Activated CD8-positive, alpha-beta T cell treated with anti-CD3 and anti-CD28 coated beads for 36 hours (primary cell): ENCODE measurements around the gene FAM83F. TPM values are rescaled to one million over a fixed set of nuclear protein-coding genes. Genes with fewer than 3 reads are reported as not detected.

Experiments
- ATAC-seq: fragments of 200-7000 bp; cut with Tn5 transposase; one replicate; pipeline ENCODE4 v1.10.0; 2021; ENCODE audit warnings: mild to moderate bottlenecking, moderate library complexity
- CTCF ChIA-PET: fragments of 350-600 bp; sonication (Branson Sonifier 250); formaldehyde crosslinking; loops from one replicate; lab custom pipeline; 2021; ENCODE audit warnings: antibody characterized with exemption; lab: Charles Lee
- POLR2A ChIA-PET: fragments of 350-600 bp; sonication (Branson Sonifier 250); formaldehyde crosslinking; loops from one replicate; lab custom pipeline; 2021; ENCODE audit warnings: antibody characterized with exemption; lab: Charles Lee
- DNase-seq: peaks from one replicate; pipeline ENCODE4 v3.0.0-alpha.2; 2020
- H3K27ac Mint-ChIP-seq: one replicate; pipeline ENCODE4 v1.8.0; 2021; ENCODE audit warnings: mild to moderate bottlenecking, mixed read lengths
- H3K27me3 Mint-ChIP-seq: one replicate; pipeline ENCODE4 v1.8.0; 2021; ENCODE audit warnings: mixed read lengths
- H3K36me3 Mint-ChIP-seq: one replicate; pipeline ENCODE4 v1.8.0; 2021; ENCODE audit warnings: low read depth, mixed read lengths
- H3K4me1 Mint-ChIP-seq: one replicate; pipeline ENCODE4 v1.8.0; 2021; ENCODE audit warnings: low read depth, mixed read lengths
- H3K4me3 Mint-ChIP-seq: one replicate; pipeline ENCODE4 v1.8.0; 2021; ENCODE audit warnings: mild to moderate bottlenecking, moderate library complexity, mixed read lengths
- H3K9me3 Mint-ChIP-seq: one replicate; pipeline ENCODE4 v1.8.0; 2021; ENCODE audit warnings: mixed read lengths
- intact Hi-C: fragments of 100-400 bp; cut with micrococcal nuclease; formaldehyde crosslinking; loops from one replicate; pipeline ENCODE4 v1.10.0; 2022
- total RNA-seq, 2 experiments: library from RNA; stranded (reverse); gene quantifications; one replicate each; pipeline ENCODE4 v1.2.3, GENCODE V29; 2021
- TF ChIP-seq, protein P1 (sequence below): fragments of 200-600 bp; IDR thresholded peaks from one replicate; pipeline ENCODE4 v1.8.0; 2022; ENCODE audit warnings: antibody characterized with exemption, mild to moderate bottlenecking

Gene FAM83F
- total RNA-seq, 2 experiments from 2014 or later: 1.5 to 2.0 TPM

GRCh38 chr22:40025856-40026255 lies 31.1 kb downstream of the FAM83F start:
- POLR2A ChIA-PET: no interaction called here
- H3K27ac Mint-ChIP-seq: no peak overlapping the region
- H3K9me3 Mint-ChIP-seq: no peaks in the 10 kb centered on the region
- peaks cover 7% of the 10 kb centered on the region for H3K4me1 Mint-ChIP-seq
- TF ChIP-seq, protein P1, sequence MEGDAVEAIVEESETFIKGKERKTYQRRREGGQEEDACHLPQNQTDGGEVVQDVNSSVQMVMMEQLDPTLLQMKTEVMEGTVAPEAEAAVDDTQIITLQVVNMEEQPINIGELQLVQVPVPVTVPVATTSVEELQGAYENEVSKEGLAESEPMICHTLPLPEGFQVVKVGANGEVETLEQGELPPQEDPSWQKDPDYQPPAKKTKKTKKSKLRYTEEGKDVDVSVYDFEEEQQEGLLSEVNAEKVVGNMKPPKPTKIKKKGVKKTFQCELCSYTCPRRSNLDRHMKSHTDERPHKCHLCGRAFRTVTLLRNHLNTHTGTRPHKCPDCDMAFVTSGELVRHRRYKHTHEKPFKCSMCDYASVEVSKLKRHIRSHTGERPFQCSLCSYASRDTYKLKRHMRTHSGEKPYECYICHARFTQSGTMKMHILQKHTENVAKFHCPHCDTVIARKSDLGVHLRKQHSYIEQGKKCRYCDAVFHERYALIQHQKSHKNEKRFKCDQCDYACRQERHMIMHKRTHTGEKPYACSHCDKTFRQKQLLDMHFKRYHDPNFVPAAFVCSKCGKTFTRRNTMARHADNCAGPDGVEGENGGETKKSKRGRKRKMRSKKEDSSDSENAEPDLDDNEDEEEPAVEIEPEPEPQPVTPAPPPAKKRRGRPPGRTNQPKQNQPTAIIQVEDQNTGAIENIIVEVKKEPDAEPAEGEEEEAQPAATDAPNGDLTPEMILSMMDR: no peak
- intact Hi-C loops: no loop called here
- no peak overlapping the region for H3K4me3 Mint-ChIP-seq
- no peaks in the 10 kb centered on the region for H3K27me3 Mint-ChIP-seq
- ATAC-seq: no peak
- no peaks in the 10 kb centered on the region for H3K36me3 Mint-ChIP-seq
- CTCF ChIA-PET: interaction anchor here (0.9 to 4.9 kb wide), 22 partner anchors 10 to 536 kb away, joined by 3 to 94 read pairs (median 12); no protein-coding TSS in a partner anchor
- no peak for DNase-seq

DNA sequence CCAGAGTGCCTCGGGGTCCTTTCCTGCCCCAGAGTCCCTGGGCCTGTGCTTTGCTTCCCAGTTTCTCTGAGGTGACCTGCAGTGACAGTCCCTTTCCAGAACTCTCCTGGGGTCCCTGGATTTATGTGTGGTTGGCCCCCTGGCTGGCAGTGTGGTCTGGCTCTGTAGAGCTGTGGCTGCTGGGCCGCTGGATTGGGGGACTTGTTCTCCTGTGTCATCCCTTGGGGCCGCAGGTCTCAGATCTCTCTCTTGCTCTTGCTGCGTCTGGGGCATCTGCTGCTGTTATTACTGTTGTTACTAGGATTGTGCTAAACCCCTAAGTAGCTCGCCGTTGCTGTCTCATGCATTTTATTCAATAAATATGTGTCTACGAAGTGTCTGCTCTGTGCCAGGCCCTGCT lies 31.9 kb downstream of the FAM83F start:
- ChIA-PET POLR2A (no interaction called here), CTCF (interaction anchor here (4.2 kb wide), 1 partner anchor 490 kb away, joined by 94 read pairs; no protein-coding TSS in a partner anchor)
- H3K4me3 Mint-ChIP-seq: no peak overlapping the region
- ATAC-seq: no peak
- H3K9me3 Mint-ChIP-seq: no peaks in the 10 kb centered on the region
- no peak for DNase-seq
- H3K27me3 Mint-ChIP-seq: no peaks in the 10 kb centered on the region
- TF ChIP-seq, protein P1: no peak
- H3K36me3 Mint-ChIP-seq: no peaks in the 10 kb centered on the region
- no peak overlapping the region for H3K27ac Mint-ChIP-seq
- H3K4me1 Mint-ChIP-seq: peaks cover 10% of the 10 kb centered on the region
- intact Hi-C loops: no loop called here

GRCh38 chr22:40027191-40028097 lies 32.7 kb downstream of the FAM83F start:
- H3K27ac Mint-ChIP-seq: no peak overlapping the region
- no peaks in the 10 kb centered on the region for H3K27me3 Mint-ChIP-seq
- ChIA-PET CTCF (interaction anchor here (1.1 to 4.2 kb wide), 3 partner anchors 8 to 492 kb away, joined by 4 to 94 read pairs (median 4); no protein-coding TSS in a partner anchor), POLR2A (no interaction called here)
- intact Hi-C loops: no loop called here
- TF ChIP-seq, protein P1: no peak
- ATAC-seq: no peak
- no peak overlapping the region for H3K4me3 Mint-ChIP-seq
- no peaks in the 10 kb centered on the region for H3K36me3 Mint-ChIP-seq
- no peak for DNase-seq
- H3K9me3 Mint-ChIP-seq: no peaks in the 10 kb centered on the region
- peaks cover 10% of the 10 kb centered on the region for H3K4me1 Mint-ChIP-seq

GRCh38 chr22:40028098-40028425 lies 33.3 kb downstream of the FAM83F start:
- intact Hi-C loops: no loop called here
- no peak overlapping the region for H3K4me3 Mint-ChIP-seq
- ATAC-seq (no peak), DNase-seq (no peak)
- TF ChIP-seq, protein P1: no peak
- CTCF ChIA-PET: interaction anchor here (1.1 kb wide), 2 partner anchors 8 to 493 kb away, joined by 4 read pairs; no protein-coding TSS in a partner anchor
- H3K36me3 Mint-ChIP-seq: no peaks in the 10 kb centered on the region
- no peaks in the 10 kb centered on the region for H3K27me3 Mint-ChIP-seq
- POLR2A ChIA-PET: no interaction called here
- H3K27ac Mint-ChIP-seq: no peak overlapping the region
- no peaks in the 10 kb centered on the region for H3K9me3 Mint-ChIP-seq
- peaks cover 10% of the 10 kb centered on the region for H3K4me1 Mint-ChIP-seq
